ENCODE measurements around the gene TVP23C. TPM values are rescaled to one million over a fixed set of nuclear protein-coding genes. Genes with fewer than 3 reads are reported as not detected.

Gene TVP23C
- total and polyA plus RNA-seq, 2 experiments from 2014 or later, result 10.4 to 31.7 TPM

GRCh38 chr17:15462976-15463772 lies 100.1 kb downstream of the TVP23C start:
- 0 out of 2 replicates have a peak, but pooled peaks cover 4% of the 10 kb centered on the region for H3F3A ChIP-seq (replicated peaks; ENCODE audit: low read depth)
- H3K4me3 Mint-ChIP-seq, result no peak overlapping the region
- H3K4me1 Mint-ChIP-seq, result peaks cover 3% of the 10 kb centered on the region; the same call in 2 of the 3 replicates
- no peaks in the 10 kb centered on the region for H3K36me3 ChIP-seq (ENCODE audit: insufficient read depth)
- no peak overlapping the region for H3K27ac Mint-ChIP-seq
- no peak overlapping the region for H3K4me3 ChIP-seq
- H3K4me1 ChIP-seq (ENCODE audit: insufficient read depth), result no peaks in the 10 kb centered on the region
- H3K4me2 ChIP-seq, result no peak overlapping the region
- no peaks in the 10 kb centered on the region for H3K79me2 ChIP-seq (replicated peaks; ENCODE audit: insufficient read depth)
- H3K36me3 Mint-ChIP-seq (ENCODE audit: low read depth), result peaks cover 19% of the 10 kb centered on the region; the same call in 2 of the 3 replicates
- no peak overlapping the region for H2AFZ ChIP-seq
- H3K9me2 ChIP-seq (ENCODE audit: insufficient read depth), result 0 out of 2 replicates have a peak, but pooled peaks cover 5% of the 10 kb centered on the region
- peaks cover 2% of the 10 kb centered on the region for H3K27me3 Mint-ChIP-seq (ENCODE audit: insufficient read depth, low read depth, poor library complexity)
- TF ChIP-seq POLR2AphosphoS5 (IDR thresholded peaks at IDR 0.05; ENCODE audit: low read depth) (no peak), ZNF462 (CRISPR knock-in tag; IDR thresholded peaks at IDR 0.05) (no peak), STAT1 (IDR thresholded peaks at IDR 0.05; ENCODE audit: unreplicated experiment) (no peak), CREB1 (CRISPR knock-in tag; IDR thresholded peaks at IDR 0.05; ENCODE audit: low read depth) (no peak), REST (IDR thresholded peaks at IDR 0.05; ENCODE audit: unreplicated experiment) (no peak), CTCF (conservative IDR thresholded peaks at IDR 0.05; ENCODE audit: low read depth in 2 of 2) (no peak), NANOG (IDR thresholded peaks at IDR 0.05; ENCODE audit: borderline replicate concordance) (no peak), JUNB (IDR thresholded peaks at IDR 0.05; ENCODE audit: unreplicated experiment) (no peak), ETS1 (IDR thresholded peaks at IDR 0.05) (no peak), EZH2phosphoT487 (IDR thresholded peaks at IDR 0.05; ENCODE audit: unreplicated experiment) (no peak), ZNF114 (CRISPR knock-in tag; IDR thresholded peaks at IDR 0.05) (no peak), ZNF331 (CRISPR knock-in tag; IDR thresholded peaks at IDR 0.05; ENCODE audit: low read depth) (no peak), EZH2 (IDR thresholded peaks at IDR 0.05; ENCODE audit: low read depth, unreplicated experiment) (no peak)
- no peaks in the 10 kb centered on the region for H4K20me1 ChIP-seq (replicated peaks; ENCODE audit: insufficient read depth)
- H3K9me3 Mint-ChIP-seq, result no peaks in the 10 kb centered on the region
- H3K27ac ChIP-seq (ENCODE audit: low read depth), result no peak overlapping the region
- ATAC-seq (peak; percentile 80), DNase-seq (ENCODE audit: low spot score) (peak; percentile 68)
- H3K27me3 ChIP-seq (ENCODE audit: insufficient read depth), result no peaks in the 10 kb centered on the region
